ENCODE data around the gene JAKMIP2. TPM values are rescaled to one million over a fixed set of nuclear protein-coding genes. Genes with fewer than 3 reads are reported as not detected.

JAKMIP2 gene
- total RNA-seq, 1 experiment from 2014 or later, result 39.5 TPM

- DNase-seq, result no peak
- H3K9me3 ChIP-seq (ENCODE audit: low read length), result no peaks in the 10 kb centered on the region
- H3K9ac ChIP-seq (ENCODE audit: low read length), result no peak overlapping the region
- no peaks in the 10 kb centered on the region for H3K79me2 ChIP-seq (ENCODE audit: low read length)
- H3K27me3 ChIP-seq (ENCODE audit: low read length), result no peaks in the 10 kb centered on the region
- H3K4me3 ChIP-seq (ENCODE audit: low read length), result no peak overlapping the region
- no peaks in the 10 kb centered on the region for H4K20me1 ChIP-seq (ENCODE audit: insufficient read depth, low read depth, low read length)
- no peak overlapping the region for H3K27ac ChIP-seq (ENCODE audit: low read length)
- peaks cover 50% of the 10 kb centered on the region for H3K4me1 ChIP-seq (ENCODE audit: low read length)
- no peak overlapping the region for H3K4me2 ChIP-seq (ENCODE audit: low read depth, low read length, poor library complexity, severe bottlenecking)
- no peak overlapping the region for H2AFZ ChIP-seq (ENCODE audit: low read length)
- no peaks in the 10 kb centered on the region for H3K36me3 ChIP-seq (ENCODE audit: insufficient read depth, low read length)
- no peaks in the 10 kb centered on the region for H3K9me2 ChIP-seq (replicated peaks; ENCODE audit: insufficient read depth, low read length)
Observed at GRCh38 chr5:147801461-147801860, 18.9 kb upstream of the JAKMIP2 start.

GRCh38 chr5:147800491-147800890, 18.0 kb upstream of the JAKMIP2 start:
- Histone ChIP-seq H3K4me3 (ENCODE audit: low read length) (no peak overlapping the region), H3K9me3 (ENCODE audit: low read length) (no peaks in the 10 kb centered on the region), H2AFZ (ENCODE audit: low read length) (no peak overlapping the region), H3K4me1 (ENCODE audit: low read length) (peaks cover 43% of the 10 kb centered on the region), H3K79me2 (ENCODE audit: low read length) (no peaks in the 10 kb centered on the region), H3K27me3 (ENCODE audit: low read length) (no peaks in the 10 kb centered on the region), H3K9me2 (replicated peaks; ENCODE audit: insufficient read depth, low read length) (no peaks in the 10 kb centered on the region), H3K27ac (ENCODE audit: low read length) (no peak overlapping the region), H3K4me2 (ENCODE audit: low read depth, low read length, poor library complexity, severe bottlenecking) (no peak overlapping the region), H4K20me1 (ENCODE audit: insufficient read depth, low read depth, low read length) (no peaks in the 10 kb centered on the region), H3K36me3 (ENCODE audit: insufficient read depth, low read length) (no peaks in the 10 kb centered on the region), H3K9ac (ENCODE audit: low read length) (no peak overlapping the region)
- no peak for DNase-seq

- Histone ChIP-seq H3K4me3 (ENCODE audit: low read length) (no peak overlapping the region), H3K9ac (ENCODE audit: low read length) (no peak overlapping the region), H3K27me3 (ENCODE audit: low read length) (no peaks in the 10 kb centered on the region), H3K9me2 (replicated peaks; ENCODE audit: insufficient read depth, low read length) (no peaks in the 10 kb centered on the region), H3K4me1 (ENCODE audit: low read length) (peaks cover 22% of the 10 kb centered on the region), H3K4me2 (ENCODE audit: low read depth, low read length, poor library complexity, severe bottlenecking) (no peak overlapping the region), H3K27ac (ENCODE audit: low read length) (no peak overlapping the region), H3K9me3 (ENCODE audit: low read length) (no peaks in the 10 kb centered on the region), H4K20me1 (ENCODE audit: insufficient read depth, low read depth, low read length) (no peaks in the 10 kb centered on the region), H3K36me3 (ENCODE audit: insufficient read depth, low read length) (no peaks in the 10 kb centered on the region), H2AFZ (ENCODE audit: low read length) (no peak overlapping the region), H3K79me2 (ENCODE audit: low read length) (no peaks in the 10 kb centered on the region)
- DNase-seq, result no peak
Observed at GRCh38 chr5:147796556-147797308, 14.2 kb upstream of the JAKMIP2 start.

- Histone ChIP-seq H2AFZ (ENCODE audit: low read length) (no peak overlapping the region), H3K27me3 (ENCODE audit: low read length) (no peaks in the 10 kb centered on the region), H3K79me2 (ENCODE audit: low read length) (no peaks in the 10 kb centered on the region), H4K20me1 (ENCODE audit: insufficient read depth, low read depth, low read length) (no peaks in the 10 kb centered on the region), H3K36me3 (ENCODE audit: insufficient read depth, low read length) (no peaks in the 10 kb centered on the region), H3K4me1 (ENCODE audit: low read length) (peaks cover 9% of the 10 kb centered on the region), H3K9ac (ENCODE audit: low read length) (no peak overlapping the region), H3K9me2 (replicated peaks; ENCODE audit: insufficient read depth, low read length) (no peaks in the 10 kb centered on the region), H3K4me2 (ENCODE audit: low read depth, low read length, poor library complexity, severe bottlenecking) (no peak overlapping the region), H3K27ac (ENCODE audit: low read length) (no peak overlapping the region), H3K4me3 (ENCODE audit: low read length) (no peak overlapping the region), H3K9me3 (ENCODE audit: low read length) (no peaks in the 10 kb centered on the region)
- DNase-seq, result no peak
Observed at GRCh38 chr5:147791181-147791580, 8.7 kb upstream of the JAKMIP2 start.

GRCh38 chr5:147789820-147790219, 7.3 kb upstream of the JAKMIP2 start:
- H3K4me3 ChIP-seq (ENCODE audit: low read length), result no peak overlapping the region
- DNase-seq, result no peak
- H3K4me2 ChIP-seq (ENCODE audit: low read depth, low read length, poor library complexity, severe bottlenecking), result no peak overlapping the region
- no peak overlapping the region for H3K9ac ChIP-seq (ENCODE audit: low read length)
- no peaks in the 10 kb centered on the region for H3K27me3 ChIP-seq (ENCODE audit: low read length)
- peaks cover 9% of the 10 kb centered on the region for H3K4me1 ChIP-seq (ENCODE audit: low read length)
- H4K20me1 ChIP-seq (ENCODE audit: insufficient read depth, low read depth, low read length), result no peaks in the 10 kb centered on the region
- H3K9me2 ChIP-seq (replicated peaks; ENCODE audit: insufficient read depth, low read length), result no peaks in the 10 kb centered on the region
- H3K27ac ChIP-seq (ENCODE audit: low read length), result no peak overlapping the region
- no peaks in the 10 kb centered on the region for H3K9me3 ChIP-seq (ENCODE audit: low read length)
- H3K36me3 ChIP-seq (ENCODE audit: insufficient read depth, low read length), result no peaks in the 10 kb centered on the region
- no peaks in the 10 kb centered on the region for H3K79me2 ChIP-seq (ENCODE audit: low read length)
- no peak overlapping the region for H2AFZ ChIP-seq (ENCODE audit: low read length)

GRCh38 chr5:147788023-147788422, 5.5 kb upstream of the JAKMIP2 start:
- no peaks in the 10 kb centered on the region for H3K9me3 ChIP-seq (ENCODE audit: low read length)
- no peak overlapping the region for H2AFZ ChIP-seq (ENCODE audit: low read length)
- H3K9ac ChIP-seq (ENCODE audit: low read length), result no peak overlapping the region
- H3K4me1 ChIP-seq (ENCODE audit: low read length), result peaks cover 18% of the 10 kb centered on the region
- DNase-seq, result no peak
- H4K20me1 ChIP-seq (ENCODE audit: insufficient read depth, low read depth, low read length), result no peaks in the 10 kb centered on the region
- H3K36me3 ChIP-seq (ENCODE audit: insufficient read depth, low read length), result no peaks in the 10 kb centered on the region
- no peak overlapping the region for H3K4me2 ChIP-seq (ENCODE audit: low read depth, low read length, poor library complexity, severe bottlenecking)
- no peak overlapping the region for H3K4me3 ChIP-seq (ENCODE audit: low read length)
- H3K9me2 ChIP-seq (replicated peaks; ENCODE audit: insufficient read depth, low read length), result no peaks in the 10 kb centered on the region
- H3K27me3 ChIP-seq (ENCODE audit: low read length), result no peaks in the 10 kb centered on the region
- H3K27ac ChIP-seq (ENCODE audit: low read length), result no peak overlapping the region
- no peaks in the 10 kb centered on the region for H3K79me2 ChIP-seq (ENCODE audit: low read length)

GRCh38 chr5:147786142-147786541, 3.6 kb upstream of the JAKMIP2 start:
- Histone ChIP-seq H3K79me2 (ENCODE audit: low read length) (peaks cover 13% of the 10 kb centered on the region), H3K9me3 (ENCODE audit: low read length) (no peaks in the 10 kb centered on the region), H4K20me1 (ENCODE audit: insufficient read depth, low read depth, low read length) (no peaks in the 10 kb centered on the region; the same call in 1 of the 2 replicates), H3K36me3 (ENCODE audit: insufficient read depth, low read length) (no peaks in the 10 kb centered on the region), H3K9ac (ENCODE audit: low read length) (no peak overlapping the region), H3K4me1 (ENCODE audit: low read length) (peaks cover 22% of the 10 kb centered on the region), H3K4me2 (ENCODE audit: low read depth, low read length, poor library complexity, severe bottlenecking) (no peak overlapping the region), H3K4me3 (ENCODE audit: low read length) (no peak overlapping the region), H3K9me2 (replicated peaks; ENCODE audit: insufficient read depth, low read length) (no peaks in the 10 kb centered on the region), H2AFZ (ENCODE audit: low read length) (no peak overlapping the region), H3K27me3 (ENCODE audit: low read length) (no peaks in the 10 kb centered on the region), H3K27ac (ENCODE audit: low read length) (no peak overlapping the region)
- no peak for DNase-seq

GRCh38 chr5:147784146-147784987, 1.8 kb upstream of the JAKMIP2 start:
- Histone ChIP-seq H3K9ac (ENCODE audit: low read length) (no peak overlapping the region), H2AFZ (ENCODE audit: low read length) (peak overlapping the region; percentile 84), H4K20me1 (ENCODE audit: insufficient read depth, low read depth, low read length) (no peaks in the 10 kb centered on the region; the same call in 1 of the 2 replicates), H3K36me3 (ENCODE audit: insufficient read depth, low read length) (no peaks in the 10 kb centered on the region), H3K4me3 (ENCODE audit: low read length) (no peak overlapping the region), H3K9me2 (replicated peaks; ENCODE audit: insufficient read depth, low read length) (no peaks in the 10 kb centered on the region), H3K27ac (ENCODE audit: low read length) (no peak overlapping the region), H3K79me2 (ENCODE audit: low read length) (peaks cover 30% of the 10 kb centered on the region), H3K9me3 (ENCODE audit: low read length) (no peaks in the 10 kb centered on the region), H3K4me2 (ENCODE audit: low read depth, low read length, poor library complexity, severe bottlenecking) (peak overlapping the region; percentile 21), H3K27me3 (ENCODE audit: low read length) (no peaks in the 10 kb centered on the region), H3K4me1 (ENCODE audit: low read length) (peaks cover 37% of the 10 kb centered on the region)
- no peak for DNase-seq

All from Karpas-422 (cell line).